ENCODE results near the gene SRMS.

Gene SRMS

DNA sequence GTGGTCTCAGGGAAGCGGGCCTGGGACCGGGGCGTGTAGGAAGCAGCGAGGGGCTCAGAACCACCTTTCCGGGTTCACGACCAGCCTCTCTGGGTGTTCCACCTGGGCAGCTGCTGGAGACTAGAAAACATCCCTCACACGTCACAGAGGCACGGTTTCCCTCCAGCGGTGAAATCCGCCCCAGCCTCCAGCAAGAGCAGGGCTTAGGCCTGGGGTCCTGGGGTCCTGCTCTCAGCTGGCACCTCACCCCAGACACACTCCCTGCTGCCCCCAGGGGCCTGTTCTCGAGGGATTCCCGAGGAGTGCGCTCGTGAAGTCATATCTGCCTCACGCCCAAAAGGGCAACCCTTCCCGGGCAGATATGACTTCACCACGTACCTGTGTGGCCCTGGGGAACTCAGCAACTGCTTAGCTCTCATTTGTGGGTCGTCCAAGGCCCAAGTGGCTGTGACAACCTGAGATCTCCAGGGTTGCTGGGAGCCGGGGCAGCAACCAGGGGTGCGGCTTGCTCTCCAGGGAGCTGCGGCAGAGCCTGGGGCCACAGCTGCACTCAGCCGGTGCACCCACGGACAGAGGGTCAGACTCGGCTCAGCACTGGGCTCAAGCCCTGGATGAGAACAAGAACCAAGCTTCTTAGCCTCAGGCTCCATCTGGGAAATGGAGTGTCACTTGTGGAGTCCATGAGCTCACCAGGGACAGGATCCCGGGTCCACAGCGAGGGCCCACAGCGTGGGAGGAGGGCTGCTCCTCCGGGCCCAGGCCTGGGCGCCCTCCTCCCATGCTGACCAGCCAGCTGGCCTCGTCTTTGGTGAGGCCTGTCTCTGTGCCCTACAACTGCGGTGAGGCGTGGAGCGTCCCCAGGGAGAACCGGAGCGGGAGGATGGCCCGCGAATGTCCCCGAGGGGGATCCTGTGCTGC is 7.1 kb upstream of the SRMS start:
- TF ChIP-seq, protein P1, sequence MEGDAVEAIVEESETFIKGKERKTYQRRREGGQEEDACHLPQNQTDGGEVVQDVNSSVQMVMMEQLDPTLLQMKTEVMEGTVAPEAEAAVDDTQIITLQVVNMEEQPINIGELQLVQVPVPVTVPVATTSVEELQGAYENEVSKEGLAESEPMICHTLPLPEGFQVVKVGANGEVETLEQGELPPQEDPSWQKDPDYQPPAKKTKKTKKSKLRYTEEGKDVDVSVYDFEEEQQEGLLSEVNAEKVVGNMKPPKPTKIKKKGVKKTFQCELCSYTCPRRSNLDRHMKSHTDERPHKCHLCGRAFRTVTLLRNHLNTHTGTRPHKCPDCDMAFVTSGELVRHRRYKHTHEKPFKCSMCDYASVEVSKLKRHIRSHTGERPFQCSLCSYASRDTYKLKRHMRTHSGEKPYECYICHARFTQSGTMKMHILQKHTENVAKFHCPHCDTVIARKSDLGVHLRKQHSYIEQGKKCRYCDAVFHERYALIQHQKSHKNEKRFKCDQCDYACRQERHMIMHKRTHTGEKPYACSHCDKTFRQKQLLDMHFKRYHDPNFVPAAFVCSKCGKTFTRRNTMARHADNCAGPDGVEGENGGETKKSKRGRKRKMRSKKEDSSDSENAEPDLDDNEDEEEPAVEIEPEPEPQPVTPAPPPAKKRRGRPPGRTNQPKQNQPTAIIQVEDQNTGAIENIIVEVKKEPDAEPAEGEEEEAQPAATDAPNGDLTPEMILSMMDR (IDR thresholded peaks at IDR 0.05; ENCODE audit: low read depth, low read length), result no peak
- DNase-seq (ENCODE audit: extremely low read depth, low read depth), result no peak

DNA sequence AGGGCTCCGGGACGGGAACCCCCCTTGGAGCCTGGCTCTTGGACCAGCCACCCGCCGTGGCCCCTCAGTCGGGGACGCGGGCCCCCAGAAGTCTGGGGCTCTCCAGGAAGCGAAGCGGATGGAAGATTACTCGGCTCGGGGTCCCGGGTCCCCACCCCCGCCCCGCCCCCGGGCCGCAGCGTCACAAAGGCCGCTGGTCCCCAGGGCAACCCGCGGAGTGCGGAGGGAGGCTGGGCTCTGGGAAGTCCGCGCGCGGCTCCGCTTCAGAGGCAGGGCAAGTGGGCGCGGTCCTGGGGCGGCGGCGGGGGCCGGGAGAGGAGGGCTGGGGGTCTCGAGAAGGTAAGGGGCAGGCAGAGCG is 6.4 kb upstream of the SRMS start, which contains the start of gene FNDC11:
FNDC11 (plus strand) TSS at position 227 of the 358 bp plus-strand sequence. CDS start 1,505 bp downstream, outside the sequence.
- TF ChIP-seq, protein P1 (IDR thresholded peaks at IDR 0.05; ENCODE audit: low read depth, low read length), result no peak
- DNase-seq (ENCODE audit: extremely low read depth, low read depth), result no peak

DNA sequence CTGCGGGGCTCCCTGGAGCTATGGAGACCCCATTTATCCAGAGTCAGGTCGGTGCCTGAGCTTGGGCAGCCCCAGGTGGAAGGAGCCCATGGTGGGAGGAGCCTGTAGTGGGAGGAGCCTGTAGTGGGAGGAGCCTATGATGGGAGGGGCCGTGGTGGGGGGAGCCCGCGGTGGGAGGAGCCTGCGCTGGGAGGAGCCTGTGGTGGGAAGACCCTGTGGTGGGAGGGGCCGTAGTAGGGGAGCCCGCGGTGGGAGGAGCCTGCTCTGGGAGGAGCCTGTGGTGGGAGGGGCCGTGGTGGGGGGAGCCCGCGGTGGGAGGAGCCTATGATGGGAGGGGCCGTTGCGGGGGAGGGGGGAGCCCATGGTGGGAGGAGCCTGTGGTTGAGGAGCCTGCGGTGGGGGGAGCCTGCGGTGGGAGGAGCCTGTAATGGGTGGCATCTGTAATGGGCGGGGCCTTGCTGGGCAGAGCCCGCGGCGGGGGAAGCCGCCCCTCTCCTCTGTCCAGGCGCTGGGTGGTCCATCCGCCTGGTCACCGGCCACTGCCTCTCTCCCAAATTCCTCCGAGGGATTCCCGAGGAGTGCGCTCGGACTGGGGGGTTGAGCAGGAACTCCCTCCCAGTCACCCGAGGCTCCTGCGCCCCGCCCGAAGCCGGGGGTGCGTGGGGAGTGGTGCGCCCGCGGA is 5.8 kb upstream of the SRMS start:
- TF ChIP-seq, protein P1 (IDR thresholded peaks at IDR 0.05; ENCODE audit: low read depth, low read length), result no peak
- peak; percentile 64 for DNase-seq (ENCODE audit: extremely low read depth, low read depth)

DNA sequence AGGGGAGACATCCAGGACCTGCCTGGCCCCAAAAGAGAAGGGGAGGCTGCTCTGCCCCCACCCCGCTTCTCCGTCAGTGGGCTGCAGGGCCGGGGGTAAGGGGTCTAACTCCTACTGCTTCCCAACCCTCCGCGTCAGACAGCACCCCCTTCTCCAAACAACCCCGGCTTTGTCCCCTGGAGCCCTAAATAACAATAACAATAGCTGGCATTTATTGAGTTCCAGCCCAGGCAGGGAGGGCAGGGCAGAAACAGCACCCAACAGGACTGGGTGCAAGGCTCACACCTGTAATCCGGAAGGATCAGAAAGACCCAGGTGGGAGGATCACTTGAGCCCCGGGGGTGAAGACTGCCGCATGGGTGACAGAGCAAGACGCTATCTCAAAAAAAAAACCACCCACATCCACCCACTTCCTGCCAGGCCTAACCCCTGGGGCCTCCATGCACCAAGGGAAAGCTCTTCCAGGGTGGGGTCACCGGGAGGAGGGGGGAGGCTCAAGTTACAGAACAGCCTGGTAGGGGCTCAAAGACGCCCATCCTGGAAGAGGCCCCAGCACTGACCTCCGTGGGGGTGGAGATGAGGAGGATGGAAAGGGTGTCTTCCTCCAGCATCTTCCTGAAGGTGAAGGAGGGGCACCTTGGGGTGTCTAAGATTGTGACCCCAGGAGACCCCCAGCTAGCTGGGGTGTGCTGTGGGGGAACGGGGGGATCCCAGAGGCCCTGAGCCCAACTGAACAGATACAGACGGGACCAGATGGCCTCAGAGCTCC is 5.1 kb upstream of the SRMS start:
- DNase-seq (ENCODE audit: extremely low read depth, low read depth), result no peak
- TF ChIP-seq, protein P1 (IDR thresholded peaks at IDR 0.05; ENCODE audit: low read depth, low read length), result no peak

DNA sequence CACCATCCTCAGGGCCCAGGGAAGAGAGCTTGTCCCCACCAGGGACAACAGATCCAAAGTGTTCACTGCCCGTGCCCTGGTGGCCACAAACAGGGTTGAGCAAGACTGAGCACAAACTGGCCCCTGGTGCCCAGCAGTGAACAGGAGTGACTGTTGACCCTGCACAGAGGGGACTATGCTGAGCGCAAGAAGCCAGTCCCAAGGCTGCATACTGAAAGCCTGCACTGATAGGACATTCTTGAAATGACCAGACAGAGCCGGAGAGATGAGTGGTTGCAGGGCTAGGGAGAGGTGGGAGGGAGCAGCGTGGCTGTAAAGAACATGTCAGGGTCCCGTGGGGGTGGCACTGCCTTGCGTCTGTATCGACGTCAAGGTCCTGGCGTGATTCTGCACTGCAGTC is 3.5 kb upstream of the SRMS start:
- no peak for DNase-seq (ENCODE audit: extremely low read depth, low read depth)
- TF ChIP-seq, protein P1 (IDR thresholded peaks at IDR 0.05; ENCODE audit: low read depth, low read length), result no peak

DNA sequence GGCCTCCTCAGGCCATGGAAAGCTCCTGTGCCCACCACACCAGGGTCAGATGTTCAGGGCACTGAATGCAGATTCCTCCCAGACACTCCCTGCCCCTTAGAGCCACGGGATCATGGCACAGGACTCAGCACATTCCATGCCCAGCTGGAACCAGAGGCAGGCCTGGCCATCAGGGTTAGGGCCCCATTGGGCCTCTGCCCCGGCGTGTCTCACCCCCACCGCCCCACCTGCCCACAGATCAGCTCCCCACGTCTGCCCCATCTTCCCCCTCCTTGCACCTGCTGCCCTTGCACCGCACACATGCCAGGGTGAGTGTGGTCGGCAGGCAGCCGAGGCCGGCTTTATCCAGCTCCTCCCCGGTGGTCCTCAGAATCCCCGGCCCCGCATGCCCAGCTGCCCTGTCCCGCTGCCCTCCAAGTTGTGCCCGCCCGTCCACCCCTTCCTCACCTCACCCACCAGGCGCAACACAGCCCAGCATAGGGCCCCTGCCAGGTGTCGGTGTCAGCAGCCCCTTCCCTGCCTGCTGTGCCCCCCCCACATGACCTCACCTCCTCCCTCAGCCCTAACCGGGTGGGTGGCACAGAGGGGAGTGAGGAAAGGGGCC is 2.2 kb upstream of the SRMS start:
- DNase-seq (ENCODE audit: extremely low read depth, low read depth), result no peak
- TF ChIP-seq, protein P1 (IDR thresholded peaks at IDR 0.05; ENCODE audit: low read depth, low read length), result no peak
